ENCODE data around the gene POLR2J.
"Not testable (repeated sequence)": the region's sequence is repeated elsewhere in the genome, so short reads cannot be mapped to it uniquely, and the experiment has no call there.

- not testable (repeated sequence) for TF ChIP-seq CTCF (conservative IDR thresholded peaks at IDR 0.05; ENCODE audit: low read length); EZH2phosphoT487 (IDR thresholded peaks at IDR 0.05; ENCODE audit: borderline replicate concordance, low read depth, low read length)
These were observed 49.4 kb upstream of the POLR2J start for GRCh38 chr7:102527822-102528793.

Data from OCI-LY7 (cell line).